ENCODE data around the gene TOLLIP. TPM values are rescaled to one million over a fixed set of nuclear protein-coding genes. Genes with fewer than 3 reads are reported as not detected.

The TOLLIP gene
- total and polyA plus RNA-seq, 12 donors = 19.0 to 53.6 (median 42.6) TPM

DNA sequence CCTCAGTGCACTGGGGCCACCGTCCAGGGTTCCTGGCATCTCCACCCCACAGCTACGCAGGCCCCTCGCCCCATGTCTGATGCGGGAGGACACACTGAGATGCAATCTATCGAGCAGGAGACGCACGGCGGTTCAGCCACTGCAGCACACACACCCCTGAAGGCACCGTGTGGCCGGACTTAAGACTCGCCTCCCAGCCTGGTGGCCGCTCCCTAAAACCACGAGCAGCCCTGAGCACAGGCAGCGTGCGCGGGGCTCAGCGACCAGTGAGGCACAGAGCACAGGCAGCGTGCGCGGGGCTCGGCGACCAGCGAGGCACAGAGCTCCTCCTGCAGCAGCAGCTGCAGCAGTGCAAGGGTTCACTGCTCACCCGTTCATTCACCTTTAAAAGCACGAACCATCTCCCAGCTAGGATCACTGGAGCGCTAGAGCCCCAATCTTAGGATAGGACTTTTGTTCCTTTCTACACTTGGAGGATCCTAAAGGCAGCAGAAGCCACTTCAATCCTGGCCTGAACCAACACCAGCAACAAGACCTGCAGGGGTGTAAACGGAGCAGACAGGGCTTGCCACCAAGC, 31.4 kb downstream of the TOLLIP start:
- ATAC-seq (no peak), DNase-seq (no peak)
- TF ChIP-seq CTCF (IDR thresholded peaks at IDR 0.05) = no peak
- intact Hi-C loops (cut with DNase I) = loop anchor here in 1 of 10 donors (10.0 kb wide), 1 partner anchor 137 kb away; no protein-coding TSS in a partner anchor
- Histone ChIP-seq H3K9me3 (no peaks in the 10 kb centered on the region), H3K36me3 (peaks cover 0 to 93% (median 17%) of the 10 kb centered on the region in 9 donors), H3K27me3 (no peaks in the 10 kb centered on the region), H3K4me1 (peaks cover 0 to 31% (median 20%) of the 10 kb centered on the region in 9 donors), H3K4me3 (no peak overlapping the region), H3K27ac (no peak overlapping the region)
- 93 to 94% methylated on average over 27 of the region's 27 CpGs for WGBS, 2 donors

DNA sequence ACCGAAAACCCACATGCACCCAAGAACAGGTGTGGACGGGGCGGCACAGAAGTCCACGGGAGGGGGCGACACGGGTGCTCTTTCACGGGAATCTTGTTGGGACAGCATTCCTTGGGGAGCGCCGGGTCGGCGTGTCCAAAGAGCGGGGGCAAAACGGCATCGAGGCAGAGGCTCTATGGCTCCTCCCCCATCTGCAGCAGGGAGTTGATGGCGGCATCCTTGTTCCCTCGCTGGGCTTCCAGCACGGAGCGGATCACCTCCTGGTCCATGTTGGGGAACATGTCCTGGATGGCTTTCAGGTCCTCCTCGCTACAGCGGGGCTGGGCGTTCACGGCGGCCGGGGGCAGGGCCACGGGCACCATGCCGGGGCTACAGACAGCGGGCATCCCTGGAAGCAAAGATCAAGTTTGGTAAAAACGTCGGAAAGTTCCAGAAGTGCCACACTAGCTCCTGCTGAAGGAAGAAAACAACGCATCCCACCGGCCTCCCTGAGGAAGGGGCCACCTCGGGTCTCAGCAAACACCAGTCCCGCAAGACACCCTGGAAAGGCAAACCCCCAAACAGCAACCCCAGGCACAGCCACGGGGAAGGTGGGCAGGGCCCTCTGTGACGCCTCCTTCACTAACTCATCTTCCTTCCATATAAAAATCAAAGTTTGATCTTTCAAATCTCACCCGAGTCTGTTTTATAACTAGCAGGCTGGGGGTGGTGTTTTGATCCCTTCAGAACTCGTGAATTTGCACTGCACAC, 32.4 kb downstream of the TOLLIP start:
- DNase-seq = peak in 1 of 2 donors; percentile 10
- intact Hi-C loops (cut with DNase I) = loop anchor here in 1 of 10 donors (10.0 kb wide), 1 partner anchor 138 kb away; no protein-coding TSS in a partner anchor
- Histone ChIP-seq H3K4me3 (no peak overlapping the region), H3K9me3 (no peaks in the 10 kb centered on the region), H3K27ac (peak overlapping the region in 2 of 10 donors; percentile 4 to 15), H3K4me1 (peaks cover 0 to 24% (median 17%) of the 10 kb centered on the region in 9 donors), H3K36me3 (peaks cover 0 to 87% (median 14%) of the 10 kb centered on the region in 9 donors), H3K27me3 (no peaks in the 10 kb centered on the region)
- ATAC-seq = peak in 1 of 8 donors; percentile 4
- TF ChIP-seq CTCF (IDR thresholded peaks at IDR 0.05) = no peak
- 94 to 95% methylated on average over 37 of the region's 37 CpGs for WGBS, 2 donors

- intact Hi-C loops (cut with DNase I) = loop anchor here in 1 of 10 donors (10.0 kb wide), 1 partner anchor 139 kb away; no protein-coding TSS in a partner anchor
- WGBS, 2 donors = 61 to 64% methylated on average over 32 of the region's 32 CpGs
- TF ChIP-seq CTCF (IDR thresholded peaks at IDR 0.05) = no peak
- Histone ChIP-seq H3K27me3 (no peaks in the 10 kb centered on the region), H3K4me3 (no peak overlapping the region), H3K27ac (peak overlapping the region in 7 of 10 donors; percentile 10 to 56 (median 31)), H3K4me1 (peaks cover 0 to 16% (median 12%) of the 10 kb centered on the region in 9 donors), H3K9me3 (no peaks in the 10 kb centered on the region), H3K36me3 (peaks cover 0 to 78% (median 14%) of the 10 kb centered on the region in 9 donors)
- ATAC-seq (peak; percentile 51 to 84 (median 72)), DNase-seq (peak; percentile 30 to 43)
Measured at GRCh38 chr11:1276041-1276790, 33.2 kb downstream of the TOLLIP start.

DNA sequence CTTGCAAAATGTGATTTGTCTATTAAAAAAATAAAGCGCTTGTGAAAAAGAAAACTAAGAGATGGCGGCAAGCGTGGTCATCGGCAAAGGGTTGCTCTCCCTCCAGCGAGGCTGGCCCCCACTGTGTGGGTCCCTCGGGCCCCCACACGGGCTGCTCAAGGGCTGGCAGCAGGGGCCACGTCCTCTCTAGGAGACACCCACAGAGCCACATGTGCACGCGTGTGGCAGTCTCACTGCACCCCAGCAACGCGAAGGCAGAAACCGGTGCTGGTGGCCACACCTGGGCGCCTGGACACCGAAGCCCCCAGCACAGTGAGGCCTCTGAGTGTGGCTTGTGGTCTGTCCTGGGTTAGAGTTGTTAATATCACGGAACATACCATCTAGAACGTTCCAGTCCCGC, 34.4 kb downstream of the TOLLIP start:
- peaks cover 0 to 16% (median 12%) of the 10 kb centered on the region in 9 donors for H3K4me1 ChIP-seq
- WGBS, 2 donors = 89 to 94% methylated on average over 18 of the region's 18 CpGs
- intact Hi-C loops (cut with DNase I) = loop anchor here in 1 of 10 donors (10.0 kb wide), 1 partner anchor 140 kb away; no protein-coding TSS in a partner anchor
- no peaks in the 10 kb centered on the region for H3K27me3 ChIP-seq
- DNase-seq (no peak), ATAC-seq (no peak)
- peaks cover 0 to 67% (median 9%) of the 10 kb centered on the region in 9 donors for H3K36me3 ChIP-seq
- H3K4me3 ChIP-seq = no peak overlapping the region
- no peak for TF ChIP-seq CTCF (IDR thresholded peaks at IDR 0.05)
- H3K27ac ChIP-seq = no peak overlapping the region
- no peaks in the 10 kb centered on the region for H3K9me3 ChIP-seq
